Karpas-422 (cell line): Measurements from ENCODE around the gene CROT. TPM values are rescaled to one million over a fixed set of nuclear protein-coding genes. Genes with fewer than 3 reads are reported as not detected.
"Not testable (repeated sequence)": the region's sequence is repeated elsewhere in the genome, so short reads cannot be mapped to it uniquely, and the experiment has no call there.

ENCODE experiments used
- DNase-seq: peaks from one replicate; pipeline ENCODE4 v3.0.0-alpha.2; 2015
- H2AFZ ChIP-seq: fragments of 200-600 bp; sonication (generic); 2 replicates; pipeline ENCODE4 v1.6.1; 2014; ENCODE audit warnings: antibody characterized with exemption, low read length, mixed read lengths
- H3K27ac ChIP-seq: fragments of 200-600 bp; sonication (generic); 2 replicates; pipeline ENCODE4 v1.5.1; 2014; ENCODE audit warnings: mild to moderate bottlenecking, low read length, moderate library complexity
- H3K27me3 ChIP-seq: fragments of 200-600 bp; sonication (generic); 2 replicates; pipeline ENCODE4 v1.6.1; 2014; ENCODE audit warnings: low read length, mixed read lengths
- H3K36me3 ChIP-seq: fragments of 200-600 bp; sonication (generic); 2 replicates; pipeline ENCODE4 v1.6.1; 2014; ENCODE audit warnings: low read length, mixed read lengths; ENCODE audit not compliant: insufficient read depth
- H3K4me1 ChIP-seq: fragments of 200-600 bp; sonication (generic); 2 replicates; pipeline ENCODE4 v1.6.1; 2014; ENCODE audit warnings: mild to moderate bottlenecking, low read length, mixed read lengths
- H3K4me2 ChIP-seq: fragments of 200-600 bp; sonication (generic); 2 replicates; pipeline ENCODE4 v1.6.1; 2014; ENCODE audit warnings: low read length, low read depth, mild to moderate bottlenecking; ENCODE audit not compliant: poor library complexity, severe bottlenecking
- H3K4me3 ChIP-seq: fragments of 200-600 bp; sonication (generic); 2 replicates; pipeline ENCODE4 v1.5.1; 2014; ENCODE audit warnings: mild to moderate bottlenecking, antibody characterized with exemption, low read length, mixed read lengths
- H3K79me2 ChIP-seq: fragments of 200-600 bp; sonication (generic); 2 replicates; pipeline ENCODE4 v1.6.1; 2014; ENCODE audit warnings: mild to moderate bottlenecking, low read length, mixed read lengths
- H3K9ac ChIP-seq: fragments of 200-600 bp; sonication (generic); 2 replicates; pipeline ENCODE4 v1.6.0; 2014; ENCODE audit warnings: low read length
- H3K9me2 ChIP-seq: fragments of 200-600 bp; sonication (generic), shearing (Covaris generic); replicated peaks from 2 replicates; pipeline ENCODE4 v1.6.0; 2014; ENCODE audit warnings: mild to moderate bottlenecking, low read length, moderate library complexity; ENCODE audit not compliant: insufficient read depth
- H3K9me3 ChIP-seq: fragments of 300-700, 200-600 bp; sonication (generic); 2 replicates; pipeline ENCODE4 v1.6.1; 2014; ENCODE audit warnings: low read length, mixed read lengths
- H4K20me1 ChIP-seq: fragments of 200-600 bp; sonication (generic); 2 replicates; pipeline ENCODE4 v1.6.1; 2014; ENCODE audit warnings: mild to moderate bottlenecking, antibody characterized with exemption, low read length, low read depth; ENCODE audit not compliant: insufficient read depth
- total RNA-seq: library from RNA; depleted of rRNA; stranded (reverse); fragments of >200 nt; shearing (Covaris generic); gene quantifications from 2 replicates; pipeline ENCODE4 v1.2.3, GENCODE V29; 2014; ENCODE audit warnings: low replicate concordance

CROT gene
- total RNA-seq, 1 experiment from 2014 or later, result 15.3 TPM

DNA sequence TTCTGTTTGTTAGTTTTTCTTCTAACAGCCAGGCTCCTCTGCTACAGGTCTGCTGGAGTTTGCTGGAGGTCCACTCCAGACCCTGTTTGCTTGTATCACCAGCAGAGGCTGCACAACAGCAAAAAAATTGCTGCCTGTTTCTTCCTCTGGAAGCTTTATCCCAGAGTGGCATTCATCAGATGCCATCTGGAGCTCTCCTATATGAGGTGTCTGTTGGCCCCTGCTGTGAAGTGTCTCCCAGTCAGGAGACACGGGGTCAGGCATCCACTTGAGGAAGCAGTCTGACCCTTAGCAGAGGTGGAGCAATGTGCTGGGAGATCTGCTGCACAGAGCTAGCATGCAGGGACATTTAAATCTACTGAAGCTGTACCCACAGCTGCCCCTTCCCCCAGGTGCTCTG lies 26.7 kb upstream of the CROT start:
- Histone ChIP-seq H3K4me1 (no peaks in the 10 kb centered on the region), H3K36me3 (no peaks in the 10 kb centered on the region), H3K9ac (no peak overlapping the region), H3K27me3 (no peaks in the 10 kb centered on the region), H3K27ac (no peak overlapping the region), H3K79me2 (no peaks in the 10 kb centered on the region), H2AFZ (no peak overlapping the region), H4K20me1 (no peaks in the 10 kb centered on the region), H3K9me3 (no peaks in the 10 kb centered on the region), H3K4me3 (no peak overlapping the region), H3K4me2 (no peak overlapping the region), H3K9me2 (no peaks in the 10 kb centered on the region)
- no peak for DNase-seq

- not testable (repeated sequence) for H4K20me1 ChIP-seq, H3K4me1 ChIP-seq, DNase-seq, H3K79me2 ChIP-seq, H3K4me2 ChIP-seq, H3K27ac ChIP-seq, H3K9ac ChIP-seq, H3K36me3 ChIP-seq, H3K9me2 ChIP-seq, H3K4me3 ChIP-seq, H3K27me3 ChIP-seq, H3K9me3 ChIP-seq, H2AFZ ChIP-seq
Measured at GRCh38 chr7:87319154-87319581, 26.3 kb upstream of the CROT start.

DNA sequence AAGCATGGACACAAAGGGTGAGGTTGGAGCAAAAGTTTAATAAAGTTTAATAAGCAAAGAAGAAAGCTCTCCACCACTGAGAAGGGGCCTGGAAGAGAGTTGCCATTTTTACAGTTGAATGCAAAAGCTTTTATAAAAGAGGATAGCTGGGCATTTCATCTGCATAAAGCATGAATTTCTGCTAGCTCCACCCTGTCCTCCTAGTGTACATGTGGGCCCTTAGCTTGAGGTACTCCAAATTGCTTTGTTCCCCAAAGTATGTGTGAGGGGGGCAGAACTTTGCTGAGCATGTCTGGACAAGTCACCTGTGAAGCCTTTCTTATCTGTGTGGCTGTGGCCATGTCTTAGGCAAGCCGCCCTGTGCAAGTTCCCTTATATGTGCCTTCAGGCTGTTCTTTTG lies 22.6 kb upstream of the CROT start:
- Histone ChIP-seq H3K79me2 (no peaks in the 10 kb centered on the region), H2AFZ (no peak overlapping the region), H3K4me2 (no peak overlapping the region), H4K20me1 (no peaks in the 10 kb centered on the region), H3K9me3 (peaks cover 13% of the 10 kb centered on the region), H3K27ac (no peak overlapping the region), H3K4me1 (no peaks in the 10 kb centered on the region), H3K9me2 (no peaks in the 10 kb centered on the region), H3K9ac (no peak overlapping the region), H3K36me3 (no peaks in the 10 kb centered on the region), H3K4me3 (no peak overlapping the region), H3K27me3 (no peaks in the 10 kb centered on the region)
- no peak for DNase-seq

DNA sequence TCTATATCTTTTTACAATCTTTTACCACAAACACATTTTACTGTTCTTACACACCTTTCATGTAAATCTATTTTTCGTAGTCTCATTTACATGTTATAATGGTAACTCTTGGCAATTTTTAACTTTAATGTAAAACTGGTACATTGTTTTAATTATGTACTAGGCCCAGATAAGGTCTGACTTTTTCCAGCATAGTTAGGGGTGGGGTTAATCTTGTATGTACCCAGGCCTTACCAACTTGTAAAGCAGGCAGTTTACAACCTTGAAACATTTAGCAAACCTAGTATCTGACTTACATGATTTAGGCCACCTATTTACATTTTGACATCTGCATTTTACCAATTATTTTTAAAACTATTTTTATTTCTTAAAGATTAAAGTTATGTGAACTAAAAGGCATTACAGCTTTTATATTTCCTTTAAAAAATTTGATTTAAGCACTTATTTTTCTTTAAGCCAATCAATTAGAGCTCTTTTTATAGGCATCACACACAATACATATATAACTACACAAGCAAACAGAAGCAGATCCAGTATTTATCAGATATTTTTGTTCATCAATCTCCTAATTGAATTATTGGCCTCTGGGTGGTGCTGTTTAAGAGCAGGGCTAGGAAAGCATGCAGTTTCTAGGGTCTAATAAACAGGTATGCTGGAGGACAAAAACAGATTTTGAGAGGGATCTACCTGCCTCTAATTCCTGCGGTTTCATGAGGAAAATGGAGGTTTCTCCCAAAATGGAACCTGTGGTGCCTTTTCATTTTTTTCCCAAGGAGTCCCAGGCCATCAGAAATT lies 19.7 kb upstream of the CROT start:
- Histone ChIP-seq H3K4me3 (no peak overlapping the region), H3K79me2 (no peaks in the 10 kb centered on the region), H3K9me2 (no peaks in the 10 kb centered on the region), H3K27ac (no peak overlapping the region), H3K9ac (no peak overlapping the region), H3K36me3 (no peaks in the 10 kb centered on the region), H3K27me3 (no peaks in the 10 kb centered on the region), H2AFZ (no peak overlapping the region), H3K4me1 (no peaks in the 10 kb centered on the region), H3K4me2 (no peak overlapping the region), H3K9me3 (peaks cover 26% of the 10 kb centered on the region), H4K20me1 (no peaks in the 10 kb centered on the region)
- peak; percentile 51 for DNase-seq

DNA sequence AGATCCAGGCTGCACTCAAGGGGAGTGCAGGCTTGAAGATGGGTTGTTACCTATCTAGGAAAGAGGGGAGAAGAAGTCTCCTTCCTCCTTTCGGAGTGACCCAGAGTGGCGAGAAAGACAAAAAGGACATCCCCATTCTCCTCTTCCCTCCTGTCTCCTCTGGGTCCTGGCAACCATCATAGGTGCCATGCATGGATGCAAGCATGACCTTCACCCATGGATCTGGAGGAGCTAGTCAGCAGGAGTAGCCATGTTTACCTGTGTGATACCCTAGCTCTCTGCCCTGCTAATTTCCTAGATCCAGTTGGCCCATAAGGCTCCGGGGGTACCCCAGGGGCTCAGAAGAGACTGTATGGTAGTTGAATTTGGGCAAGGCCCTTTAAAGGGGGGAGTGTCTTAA lies 17.2 kb upstream of the CROT start:
- H3K36me3 ChIP-seq, result no peaks in the 10 kb centered on the region
- peak; percentile 67 for DNase-seq

GRCh38 chr7:87330316-87330715 lies 15.1 kb upstream of the CROT start:
- H3K9ac ChIP-seq, result no peak overlapping the region
- no peaks in the 10 kb centered on the region for H3K79me2 ChIP-seq
- H3K4me3 ChIP-seq, result no peak overlapping the region
- peaks cover 26% of the 10 kb centered on the region for H3K9me3 ChIP-seq
- no peaks in the 10 kb centered on the region for H3K27me3 ChIP-seq
- no peak overlapping the region for H3K27ac ChIP-seq
- no peak overlapping the region for H2AFZ ChIP-seq
- no peaks in the 10 kb centered on the region for H4K20me1 ChIP-seq
- DNase-seq, result no peak
- H3K4me1 ChIP-seq, result no peaks in the 10 kb centered on the region
- no peaks in the 10 kb centered on the region for H3K9me2 ChIP-seq
- no peaks in the 10 kb centered on the region for H3K36me3 ChIP-seq
- no peak overlapping the region for H3K4me2 ChIP-seq

More for the DNA sequence above, 17.2 kb upstream of the CROT start:
- no peaks in the 10 kb centered on the region for H3K27me3 ChIP-seq
- H4K20me1 ChIP-seq, result no peaks in the 10 kb centered on the region
- H3K9ac ChIP-seq, result no peak overlapping the region
- H3K27ac ChIP-seq, result no peak overlapping the region
- H3K79me2 ChIP-seq, result no peaks in the 10 kb centered on the region
- H3K4me1 ChIP-seq, result no peaks in the 10 kb centered on the region
- no peak overlapping the region for H3K4me3 ChIP-seq
- H3K9me3 ChIP-seq, result peaks cover 26% of the 10 kb centered on the region
- no peak overlapping the region for H3K4me2 ChIP-seq
- no peak overlapping the region for H2AFZ ChIP-seq
- H3K9me2 ChIP-seq, result no peaks in the 10 kb centered on the region

- H3K79me2 ChIP-seq, result no peaks in the 10 kb centered on the region
- no peak overlapping the region for H3K27ac ChIP-seq
- H3K27me3 ChIP-seq, result no peaks in the 10 kb centered on the region
- DNase-seq, result no peak
- H3K9ac ChIP-seq, result no peak overlapping the region
- H3K9me2 ChIP-seq, result no peaks in the 10 kb centered on the region
- H3K36me3 ChIP-seq, result 0 out of 2 replicates have a peak, but pooled peaks cover 3% of the 10 kb centered on the region
- H4K20me1 ChIP-seq, result no peaks in the 10 kb centered on the region
- H3K9me3 ChIP-seq, result peaks cover 26% of the 10 kb centered on the region
- H3K4me3 ChIP-seq, result no peak overlapping the region
- no peak overlapping the region for H3K4me2 ChIP-seq
- H3K4me1 ChIP-seq, result no peaks in the 10 kb centered on the region
- H2AFZ ChIP-seq, result no peak overlapping the region
Measured at GRCh38 chr7:87330942-87331341, 14.5 kb upstream of the CROT start.

- no peaks in the 10 kb centered on the region for H3K9me2 ChIP-seq
- H3K4me1 ChIP-seq, result no peaks in the 10 kb centered on the region
- peaks cover 24% of the 10 kb centered on the region for H3K9me3 ChIP-seq
- 0 out of 2 replicates have a peak, but pooled peaks cover 6% of the 10 kb centered on the region for H3K36me3 ChIP-seq
- H3K9ac ChIP-seq, result no peak overlapping the region
- H3K79me2 ChIP-seq, result no peaks in the 10 kb centered on the region
- no peaks in the 10 kb centered on the region for H4K20me1 ChIP-seq
- DNase-seq, result no peak
- H3K27me3 ChIP-seq, result no peaks in the 10 kb centered on the region
- no peak overlapping the region for H3K27ac ChIP-seq
- no peak overlapping the region for H2AFZ ChIP-seq
- no peak overlapping the region for H3K4me2 ChIP-seq
- no peak overlapping the region for H3K4me3 ChIP-seq
Measured at GRCh38 chr7:87331687-87332252, 13.7 kb upstream of the CROT start.
